Colonic mucosa (tissue), 4 donors: ENCODE results near the gene TMEM145. TPM values are rescaled to one million over a fixed set of nuclear protein-coding genes. Genes with fewer than 3 reads are reported as not detected.

Experiments used
- DNase-seq: peaks from one replicate; pipeline ENCODE4 v3.0.0-alpha.2; 2020
- H3K27ac ChIP-seq: fragments of 200-600 bp; one replicate; pipeline ENCODE4 v1.8.0; 2021
- H3K27me3 ChIP-seq: fragments of 200-600 bp; one replicate; pipeline ENCODE4 v1.8.0; 2021
- H3K36me3 ChIP-seq: fragments of 200-600 bp; one replicate; pipeline ENCODE4 v1.8.0; 2021
- H3K4me1 ChIP-seq: fragments of 200-600 bp; one replicate; pipeline ENCODE4 v1.8.0; 2021; ENCODE audit warnings: mild to moderate bottlenecking
- H3K4me3 ChIP-seq: fragments of 200-600 bp; one replicate; pipeline ENCODE4 v1.8.0; 2021
- H3K9ac ChIP-seq, 2 donors: one replicate each; pipeline ENCODE4 v1.7.0; 2013; ENCODE audit warnings: control low read depth in 2 of 2, low read depth in 2 of 2, low read length in 2 of 2
- H3K9me3 ChIP-seq: fragments of 200-600 bp; one replicate; pipeline ENCODE4 v1.8.0; 2021
- CTCF ChIP-seq: fragments of 200-600 bp; IDR thresholded peaks from one replicate; pipeline ENCODE4 v1.8.0; 2022; ENCODE audit warnings: antibody characterized with exemption, mild to moderate bottlenecking
- intact Hi-C: fragments of 100-400 bp; cut with DNase I; formaldehyde crosslinking; loops from one replicate; pipeline ENCODE4 v1.14.1; 2022
- total RNA-seq, 2 donors: library from RNA; stranded (reverse); fragmentation: NEBNext Ultra II Directional in 1 of 2; extraction: Animal tissue kit (Norgen Biotek cat#: 25700) in 1 of 2; gene quantifications; one replicate each; pipeline ENCODE4 v1.2.1, GENCODE V29; 2021
- donor health status: healthy.
- donor health status: DM: no; HTN: no; CAD: no.
- donor health status: DM: no; HTN: no; CAD: no.

The TMEM145 gene
- total RNA-seq, 2 donors from 2014 or later = 0.24 to 0.94 TPM

GRCh38 chr19:42361545-42361910 lies 48.4 kb downstream of the TMEM145 start:
- no peak for DNase-seq
- no peaks in the 10 kb centered on the region for H3K4me1 ChIP-seq
- no peak overlapping the region for H3K27ac ChIP-seq
- H3K36me3 ChIP-seq = no peaks in the 10 kb centered on the region
- no peak overlapping the region for H3K4me3 ChIP-seq
- H3K27me3 ChIP-seq = no peaks in the 10 kb centered on the region
- intact Hi-C loops = no loop called here
- H3K9me3 ChIP-seq = no peaks in the 10 kb centered on the region
- no peak overlapping the region for H3K9ac ChIP-seq
- no peak for TF ChIP-seq CTCF

- H3K36me3 ChIP-seq = no peaks in the 10 kb centered on the region
- intact Hi-C loops = no loop called here
- no peaks in the 10 kb centered on the region for H3K9me3 ChIP-seq
- H3K27me3 ChIP-seq = no peaks in the 10 kb centered on the region
- H3K4me3 ChIP-seq = no peak overlapping the region
- no peak for DNase-seq
- H3K9ac ChIP-seq = no peak overlapping the region
- H3K27ac ChIP-seq = no peak overlapping the region
- H3K4me1 ChIP-seq = no peaks in the 10 kb centered on the region
- no peak for TF ChIP-seq CTCF
Observed at GRCh38 chr19:42362342-42362741, 49.2 kb downstream of the TMEM145 start.

- no peak overlapping the region for H3K9ac ChIP-seq
- intact Hi-C loops = no loop called here
- H3K36me3 ChIP-seq = no peaks in the 10 kb centered on the region
- H3K4me3 ChIP-seq = no peak overlapping the region
- H3K4me1 ChIP-seq = no peaks in the 10 kb centered on the region
- DNase-seq = no peak
- TF ChIP-seq CTCF = no peak
- H3K27me3 ChIP-seq = no peaks in the 10 kb centered on the region
- H3K27ac ChIP-seq = no peak overlapping the region
- no peaks in the 10 kb centered on the region for H3K9me3 ChIP-seq
Observed at GRCh38 chr19:42362891-42363440, 49.9 kb downstream of the TMEM145 start.

GRCh38 chr19:42363614-42364346 lies 50.7 kb downstream of the TMEM145 start:
- intact Hi-C loops = no loop called here
- DNase-seq = no peak
- Histone ChIP-seq H3K9me3 (no peaks in the 10 kb centered on the region), H3K4me1 (no peaks in the 10 kb centered on the region), H3K27ac (no peak overlapping the region), H3K9ac (no peak overlapping the region), H3K27me3 (no peaks in the 10 kb centered on the region), H3K36me3 (no peaks in the 10 kb centered on the region), H3K4me3 (no peak overlapping the region)
- no peak for TF ChIP-seq CTCF

GRCh38 chr19:42366673-42367072 lies 53.6 kb downstream of the TMEM145 start:
- intact Hi-C loops = no loop called here
- Histone ChIP-seq H3K4me1 (no peaks in the 10 kb centered on the region), H3K9ac (no peak overlapping the region), H3K36me3 (no peaks in the 10 kb centered on the region), H3K9me3 (no peaks in the 10 kb centered on the region), H3K27me3 (no peaks in the 10 kb centered on the region), H3K4me3 (no peak overlapping the region), H3K27ac (no peak overlapping the region)
- TF ChIP-seq CTCF = no peak
- DNase-seq = no peak
